Epithelial cell of proximal tubule (primary cell): ENCODE results near the gene SLC5A12. TPM values are rescaled to one million over a fixed set of nuclear protein-coding genes. Genes with fewer than 3 reads are reported as not detected.

Source experiments
- DNase-seq: peaks from one replicate; pipeline ENCODE4 v3.0.0-alpha.2; 2011; ENCODE audit warnings: low read depth
- H3K4me3 ChIP-seq: 2 replicates; pipeline ENCODE4 v1.5.1; 2011; ENCODE audit warnings: low read depth, mild to moderate bottlenecking, low read length
- total RNA-seq: library from RNA; depleted of rRNA; stranded (reverse); fragments of >200 nt; gene quantifications from 2 replicates; pipeline ENCODE4 v1.2.3, GENCODE V29; 2015
- TF ChIP-seq, protein P1 (sequence below): conservative IDR thresholded peaks from 2 replicates; pipeline ENCODE4 v1.5.1; 2012; ENCODE audit warnings: low read depth, mild to moderate bottlenecking, low read length

Gene SLC5A12
- total RNA-seq, 1 donor from 2014 or later, result not detected

DNA sequence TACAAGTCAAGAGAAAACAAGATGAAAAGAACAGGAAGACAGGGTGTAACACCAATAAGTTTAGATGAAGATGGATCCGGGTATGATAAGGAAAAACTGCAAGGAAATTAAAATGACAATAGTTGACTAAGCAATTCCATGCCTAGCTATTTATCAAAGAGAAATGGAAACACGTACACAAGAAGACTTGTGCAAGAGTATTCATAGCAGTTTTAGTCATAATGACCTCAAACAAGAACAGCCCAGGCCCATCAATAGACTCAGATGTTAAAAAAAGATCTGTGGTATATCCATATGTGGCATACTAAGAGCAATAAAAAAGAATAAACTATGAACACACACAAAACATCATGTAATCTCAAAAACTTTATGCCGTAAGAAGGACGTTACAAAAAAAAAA is 33.2 kb downstream of the SLC5A12 start:
- TF ChIP-seq, protein P1, sequence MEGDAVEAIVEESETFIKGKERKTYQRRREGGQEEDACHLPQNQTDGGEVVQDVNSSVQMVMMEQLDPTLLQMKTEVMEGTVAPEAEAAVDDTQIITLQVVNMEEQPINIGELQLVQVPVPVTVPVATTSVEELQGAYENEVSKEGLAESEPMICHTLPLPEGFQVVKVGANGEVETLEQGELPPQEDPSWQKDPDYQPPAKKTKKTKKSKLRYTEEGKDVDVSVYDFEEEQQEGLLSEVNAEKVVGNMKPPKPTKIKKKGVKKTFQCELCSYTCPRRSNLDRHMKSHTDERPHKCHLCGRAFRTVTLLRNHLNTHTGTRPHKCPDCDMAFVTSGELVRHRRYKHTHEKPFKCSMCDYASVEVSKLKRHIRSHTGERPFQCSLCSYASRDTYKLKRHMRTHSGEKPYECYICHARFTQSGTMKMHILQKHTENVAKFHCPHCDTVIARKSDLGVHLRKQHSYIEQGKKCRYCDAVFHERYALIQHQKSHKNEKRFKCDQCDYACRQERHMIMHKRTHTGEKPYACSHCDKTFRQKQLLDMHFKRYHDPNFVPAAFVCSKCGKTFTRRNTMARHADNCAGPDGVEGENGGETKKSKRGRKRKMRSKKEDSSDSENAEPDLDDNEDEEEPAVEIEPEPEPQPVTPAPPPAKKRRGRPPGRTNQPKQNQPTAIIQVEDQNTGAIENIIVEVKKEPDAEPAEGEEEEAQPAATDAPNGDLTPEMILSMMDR, result no peak
- H3K4me3 ChIP-seq, result no peak overlapping the region
- DNase-seq, result no peak

DNA sequence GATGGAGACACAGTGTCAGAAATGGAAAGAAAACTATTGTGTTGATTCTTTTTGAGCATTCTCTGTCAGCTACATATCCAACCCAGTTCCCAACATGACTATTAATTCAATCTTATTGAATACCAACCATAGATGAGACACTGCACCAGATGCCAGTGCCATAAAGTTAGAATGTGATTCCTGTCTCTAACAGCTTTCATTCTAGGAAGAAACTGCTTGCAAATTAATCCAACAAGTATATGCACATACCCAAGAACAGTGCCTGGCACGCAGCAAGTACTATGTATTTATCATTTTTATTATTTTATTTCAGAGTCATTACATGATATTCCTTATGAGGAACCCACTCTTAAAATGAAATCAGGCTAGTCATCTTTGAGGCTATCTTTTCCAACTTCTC is 34.5 kb downstream of the SLC5A12 start:
- TF ChIP-seq, protein P1, result no peak
- no peak overlapping the region for H3K4me3 ChIP-seq
- no peak for DNase-seq

DNA sequence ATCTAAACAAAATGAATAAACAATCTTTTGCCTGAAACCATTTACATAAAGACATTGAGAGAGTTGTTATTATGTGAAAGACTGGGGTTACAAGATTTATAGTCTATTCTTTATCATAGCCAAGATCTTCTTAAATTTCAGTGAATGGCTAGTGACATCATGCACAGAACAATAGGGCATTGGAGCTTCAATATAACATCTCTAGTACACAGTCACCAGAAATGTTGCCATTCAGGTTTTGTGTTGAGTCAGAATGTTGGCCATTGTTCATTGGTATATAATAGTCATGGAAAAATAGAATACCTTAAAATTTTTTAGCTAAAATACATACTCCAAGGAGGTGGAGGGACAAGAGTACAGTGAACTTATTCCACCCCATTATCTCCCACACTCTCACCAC is 44.3 kb downstream of the SLC5A12 start:
- no peak for DNase-seq
- TF ChIP-seq, protein P1, result no peak
- no peak overlapping the region for H3K4me3 ChIP-seq

DNA sequence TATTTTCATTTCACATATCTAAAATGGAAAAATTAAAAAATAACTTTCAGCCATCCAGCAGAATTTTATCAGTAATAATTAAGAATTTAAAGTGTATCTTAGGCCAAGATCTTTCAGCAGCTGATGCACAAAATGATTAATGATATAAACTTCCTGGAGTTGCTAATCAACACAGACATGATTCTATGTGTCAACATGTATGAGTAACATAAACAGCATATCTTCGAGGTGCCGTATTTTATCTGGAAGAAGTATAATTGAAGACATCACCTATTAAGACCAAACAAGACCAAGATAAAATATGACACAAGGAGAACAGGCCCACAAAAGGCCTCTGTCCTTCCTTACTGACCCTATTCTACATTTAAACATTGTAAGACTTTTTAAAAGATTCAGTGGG is 45.2 kb downstream of the SLC5A12 start:
- no peak overlapping the region for H3K4me3 ChIP-seq
- TF ChIP-seq, protein P1, result no peak
- DNase-seq, result no peak

DNA sequence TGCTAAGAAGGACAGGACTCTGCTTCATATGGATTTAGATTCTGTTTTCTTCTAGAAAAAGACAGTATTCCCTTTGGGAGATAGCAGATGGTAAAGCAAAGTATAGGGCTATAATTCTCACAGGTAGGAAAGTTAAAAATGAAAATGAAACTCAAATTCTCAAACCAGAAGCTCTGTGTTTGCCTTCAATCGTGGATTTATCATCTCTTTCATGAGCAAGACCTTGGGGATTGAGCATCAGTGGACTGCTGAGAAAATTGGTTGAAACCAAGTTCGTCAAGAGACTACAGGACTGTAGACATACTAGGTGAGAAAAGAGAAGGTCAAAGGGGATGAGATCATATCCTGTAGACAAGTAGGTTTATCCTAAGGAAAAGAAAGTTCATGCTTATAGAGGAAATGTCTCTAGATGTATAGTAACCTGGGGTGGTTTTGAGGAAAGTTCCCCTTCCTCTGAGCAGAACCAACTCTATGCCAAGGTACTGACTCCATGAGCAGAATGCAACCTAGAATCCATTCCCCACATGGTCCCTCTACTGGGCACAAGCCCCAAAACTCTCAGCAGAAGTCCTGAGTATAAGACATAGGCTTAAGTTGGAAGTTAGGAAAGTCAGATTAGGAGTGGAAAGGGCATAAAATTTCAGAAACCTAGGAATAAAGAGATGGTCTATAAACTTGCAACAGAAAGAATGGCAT is 46.5 kb downstream of the SLC5A12 start:
- TF ChIP-seq, protein P1, result no peak
- H3K4me3 ChIP-seq, result no peak overlapping the region
- no peak for DNase-seq

DNA sequence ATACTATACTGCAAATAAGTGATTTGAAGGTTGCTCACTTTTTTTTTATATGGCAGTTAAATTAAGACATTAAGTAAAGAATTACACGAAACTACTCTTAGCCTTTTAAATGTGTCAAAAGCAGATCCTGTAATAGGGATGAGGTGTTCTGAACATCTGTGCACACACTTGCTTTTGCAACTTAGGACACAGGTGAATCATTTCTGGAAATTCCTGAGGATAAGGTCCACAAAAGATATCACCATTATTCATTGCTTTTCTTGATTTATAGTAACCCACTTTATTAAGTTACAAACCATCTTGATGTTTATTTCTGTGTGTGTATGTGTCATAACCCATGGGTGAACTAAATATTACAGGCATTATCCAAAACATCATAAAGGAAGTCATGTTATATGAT is 55.9 kb downstream of the SLC5A12 start:
- H3K4me3 ChIP-seq, result no peak overlapping the region
- TF ChIP-seq, protein P1, result no peak
- no peak for DNase-seq

DNA sequence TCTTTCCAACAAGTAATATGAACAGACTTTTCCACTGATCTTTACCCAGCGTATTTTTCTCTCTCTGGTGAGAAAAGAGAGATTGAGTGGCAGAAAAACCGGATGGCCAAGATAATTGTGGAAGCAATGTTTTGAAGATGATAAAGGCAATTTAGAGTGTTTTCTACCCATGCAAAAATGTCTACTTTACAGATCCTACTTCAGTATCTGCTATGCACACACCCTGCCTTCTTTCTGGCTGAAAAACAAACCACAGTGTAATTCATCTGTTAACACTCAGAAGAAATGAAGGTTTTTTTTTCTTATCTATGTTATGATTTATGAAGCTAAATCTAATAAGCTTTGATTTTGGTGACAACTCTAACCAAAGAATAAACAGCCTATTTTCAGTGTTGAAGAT is 56.8 kb downstream of the SLC5A12 start:
- no peak for DNase-seq
- TF ChIP-seq, protein P1, result no peak
- no peak overlapping the region for H3K4me3 ChIP-seq
